ENCODE measurements around the gene RAPGEFL1. TPM values are rescaled to one million over a fixed set of nuclear protein-coding genes. Genes with fewer than 3 reads are reported as not detected.
A peak's percentile ranks its signal among the peaks of the same experiment; 100 is the strongest.

RAPGEFL1 gene
- total RNA-seq, 1 donor, result 2.2 TPM

GRCh38 chr17:40145476-40145875, 31.8 kb upstream of the RAPGEFL1 start:
- DNase-seq (ENCODE audit: low read depth), result no peak
- TF ChIP-seq, protein P1, sequence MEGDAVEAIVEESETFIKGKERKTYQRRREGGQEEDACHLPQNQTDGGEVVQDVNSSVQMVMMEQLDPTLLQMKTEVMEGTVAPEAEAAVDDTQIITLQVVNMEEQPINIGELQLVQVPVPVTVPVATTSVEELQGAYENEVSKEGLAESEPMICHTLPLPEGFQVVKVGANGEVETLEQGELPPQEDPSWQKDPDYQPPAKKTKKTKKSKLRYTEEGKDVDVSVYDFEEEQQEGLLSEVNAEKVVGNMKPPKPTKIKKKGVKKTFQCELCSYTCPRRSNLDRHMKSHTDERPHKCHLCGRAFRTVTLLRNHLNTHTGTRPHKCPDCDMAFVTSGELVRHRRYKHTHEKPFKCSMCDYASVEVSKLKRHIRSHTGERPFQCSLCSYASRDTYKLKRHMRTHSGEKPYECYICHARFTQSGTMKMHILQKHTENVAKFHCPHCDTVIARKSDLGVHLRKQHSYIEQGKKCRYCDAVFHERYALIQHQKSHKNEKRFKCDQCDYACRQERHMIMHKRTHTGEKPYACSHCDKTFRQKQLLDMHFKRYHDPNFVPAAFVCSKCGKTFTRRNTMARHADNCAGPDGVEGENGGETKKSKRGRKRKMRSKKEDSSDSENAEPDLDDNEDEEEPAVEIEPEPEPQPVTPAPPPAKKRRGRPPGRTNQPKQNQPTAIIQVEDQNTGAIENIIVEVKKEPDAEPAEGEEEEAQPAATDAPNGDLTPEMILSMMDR (IDR thresholded peaks at IDR 0.05; ENCODE audit: insufficient read depth, low read depth, low read length), result no peak
- H3K4me3 ChIP-seq (ENCODE audit: low read depth, low read length), result no peak overlapping the region

DNA sequence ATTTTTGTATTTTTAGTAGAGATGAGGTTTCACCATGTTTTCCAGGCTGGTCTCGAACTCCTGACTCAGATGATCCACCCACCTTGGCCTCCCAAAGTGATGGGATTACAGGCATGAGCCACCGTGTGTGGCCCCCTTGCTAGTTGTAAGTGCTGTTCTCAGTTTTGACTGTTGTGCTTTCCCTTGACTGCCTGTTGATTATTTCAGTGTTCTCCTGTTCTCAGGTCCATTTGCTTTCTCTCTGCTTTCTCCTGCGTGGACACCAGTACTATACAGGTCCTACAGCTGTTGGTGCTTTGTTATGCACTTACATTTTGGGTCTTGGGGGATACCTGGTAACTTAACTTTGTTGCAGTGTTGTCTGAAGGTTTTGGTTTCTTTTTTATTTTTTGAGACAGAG, 28.7 kb upstream of the RAPGEFL1 start:
- no peak overlapping the region for H3K4me3 ChIP-seq (ENCODE audit: low read depth, low read length)
- DNase-seq (ENCODE audit: low read depth), result no peak
- TF ChIP-seq, protein P1 (IDR thresholded peaks at IDR 0.05; ENCODE audit: insufficient read depth, low read depth, low read length), result no peak

GRCh38 chr17:40150276-40150675, 27.0 kb upstream of the RAPGEFL1 start:
- TF ChIP-seq, protein P1 (IDR thresholded peaks at IDR 0.05; ENCODE audit: insufficient read depth, low read depth, low read length), result no peak
- H3K4me3 ChIP-seq (ENCODE audit: low read depth, low read length), result no peak overlapping the region
- DNase-seq (ENCODE audit: low read depth), result peak; percentile 37

DNA sequence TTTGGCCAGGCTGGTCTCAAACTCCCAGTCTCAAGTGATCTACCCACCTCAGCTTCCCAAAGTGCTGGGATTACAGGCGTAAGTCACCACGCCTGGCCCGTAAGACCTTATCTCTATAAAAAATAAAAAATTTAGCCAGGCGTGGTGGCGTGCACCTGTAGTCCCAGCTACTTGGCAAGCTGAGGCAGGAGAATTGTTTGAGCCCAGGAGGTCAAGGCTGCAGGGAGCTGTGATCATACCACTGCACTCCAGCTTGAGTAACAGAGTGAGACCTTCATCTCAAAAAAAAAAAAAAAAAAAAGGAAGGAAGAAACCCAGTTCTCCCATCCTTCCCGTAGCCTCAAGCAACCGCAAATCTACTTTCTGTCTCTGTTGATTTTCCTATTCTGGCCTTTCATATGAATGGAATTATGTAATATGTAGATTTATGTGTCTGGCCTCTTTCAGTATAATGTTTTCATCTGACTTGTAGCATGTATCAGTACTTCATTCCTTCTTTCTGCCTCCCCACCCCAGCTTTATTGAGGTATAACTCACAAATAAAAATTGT, 25.8 kb upstream of the RAPGEFL1 start:
- TF ChIP-seq, protein P1 (IDR thresholded peaks at IDR 0.05; ENCODE audit: insufficient read depth, low read depth, low read length), result no peak
- no peak overlapping the region for H3K4me3 ChIP-seq (ENCODE audit: low read depth, low read length)
- DNase-seq (ENCODE audit: low read depth), result no peak

DNA sequence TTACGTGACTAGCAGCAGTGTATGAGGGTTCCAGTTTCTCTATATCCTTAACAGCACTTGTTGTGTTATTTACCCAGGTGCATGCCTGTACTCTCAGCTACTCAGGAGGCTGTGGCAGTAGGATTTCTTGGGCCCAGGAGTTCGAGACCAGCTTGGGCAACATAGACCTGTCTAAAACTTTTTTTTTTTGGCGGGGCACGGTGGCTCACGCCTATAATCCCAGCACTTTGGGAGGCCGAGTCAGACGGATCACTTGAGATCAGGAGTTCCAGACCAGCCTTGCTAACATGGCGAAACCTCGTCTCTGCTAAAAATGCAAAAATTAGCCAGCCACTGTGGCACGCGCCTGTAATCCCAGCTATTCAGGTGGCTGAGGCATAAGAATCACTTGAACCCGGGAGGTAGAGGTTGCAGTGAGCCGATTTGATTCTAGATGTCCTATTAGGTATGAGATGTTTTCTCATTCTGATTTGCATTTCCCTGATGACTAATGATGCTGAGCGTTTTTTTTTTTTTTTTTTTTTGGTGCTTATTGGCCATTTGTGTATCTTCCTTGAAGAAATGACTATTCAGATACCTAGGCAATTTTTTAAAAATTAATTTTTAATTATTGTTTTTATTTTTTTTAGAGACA, 23.6 kb upstream of the RAPGEFL1 start:
- DNase-seq (ENCODE audit: low read depth), result no peak
- H3K4me3 ChIP-seq (ENCODE audit: low read depth, low read length), result no peak overlapping the region
- TF ChIP-seq, protein P1 (IDR thresholded peaks at IDR 0.05; ENCODE audit: insufficient read depth, low read depth, low read length), result no peak

DNA sequence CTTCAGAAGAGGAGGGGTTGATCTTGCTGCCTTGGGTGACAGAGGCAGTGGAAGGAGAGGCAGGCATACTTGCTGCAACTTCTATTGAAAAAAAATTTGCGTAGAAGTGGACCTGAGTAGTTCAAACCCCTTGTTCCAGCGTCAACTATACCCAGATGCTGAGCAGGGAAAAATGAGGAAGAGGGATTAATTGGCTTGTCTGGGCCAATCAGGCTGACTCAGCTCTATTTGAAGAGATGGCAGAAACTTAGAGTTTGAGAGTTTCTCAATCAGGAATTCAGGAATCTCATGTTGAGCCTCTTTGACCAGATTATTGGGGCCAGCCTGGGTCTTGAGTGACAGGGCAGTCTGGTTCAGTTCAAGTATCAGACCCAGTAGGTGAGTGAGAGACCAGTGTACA, 19.3 kb upstream of the RAPGEFL1 start:
- TF ChIP-seq, protein P1 (IDR thresholded peaks at IDR 0.05; ENCODE audit: insufficient read depth, low read depth, low read length), result no peak
- no peak overlapping the region for H3K4me3 ChIP-seq (ENCODE audit: low read depth, low read length)
- peak; percentile 11 for DNase-seq (ENCODE audit: low read depth)

Measured in fibroblast of villous mesenchyme (primary cell).